GM18505 (cell line): ENCODE measurements around the gene TULP1.

ENCODE experiments used
- ATAC-seq: cut with Tn5 transposase; IDR thresholded peaks from one replicate; pipeline ENCODE4 v1.9.1; 2021; ENCODE audit not compliant: unreplicated experiment
- POLR2A ChIP-seq: IDR thresholded peaks from 4 replicates; pipeline ENCODE4 v1.6.1; 2011; ENCODE audit warnings: borderline replicate concordance; ENCODE audit not compliant: insufficient read depth, insufficient read length; ENCODE audit errors: extremely low read depth

TULP1 gene

DNA sequence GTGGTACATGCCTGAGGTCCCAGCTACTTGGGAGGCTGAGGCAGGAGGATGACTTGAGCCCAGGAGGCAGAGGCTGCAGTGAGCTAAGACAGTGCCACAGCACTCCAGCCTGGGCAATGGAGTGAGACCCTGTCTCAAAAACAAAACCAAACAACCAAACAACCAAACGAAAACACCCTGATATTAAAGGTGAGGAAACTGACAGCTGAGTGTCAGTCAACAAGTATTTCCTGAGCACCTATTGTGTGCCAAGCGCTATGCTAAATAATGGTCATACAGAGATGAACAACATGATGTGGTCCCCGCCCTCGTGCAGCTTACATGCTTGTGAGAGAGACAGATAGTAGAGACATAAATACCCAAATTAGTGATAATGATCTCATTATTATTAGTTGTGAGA, 1.9 kb upstream of the TULP1 start:
- no peak for TF ChIP-seq POLR2A
- ATAC-seq = no peak

DNA sequence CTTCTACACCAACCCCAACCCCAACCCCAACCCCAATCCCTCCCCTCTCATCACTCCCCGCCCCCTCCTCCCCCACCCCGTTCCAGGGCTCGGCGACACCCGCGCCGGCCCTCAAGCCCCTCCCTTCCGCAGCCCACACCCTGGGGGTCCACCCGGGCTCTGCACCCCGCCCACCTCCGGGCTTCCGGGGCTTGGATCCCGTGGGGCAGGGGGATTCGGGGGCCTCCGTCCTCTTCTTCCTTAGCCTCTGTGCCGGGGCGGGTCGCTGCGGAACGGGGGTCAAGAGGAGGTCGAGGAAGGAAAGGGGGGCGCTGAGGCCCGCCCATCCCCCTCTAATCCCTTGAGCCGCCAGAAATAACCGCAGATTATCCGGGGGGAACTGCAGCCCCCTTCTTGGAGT, 690 bp downstream of the TULP1 start:
- TF ChIP-seq POLR2A = no peak
- ATAC-seq = no peak

DNA sequence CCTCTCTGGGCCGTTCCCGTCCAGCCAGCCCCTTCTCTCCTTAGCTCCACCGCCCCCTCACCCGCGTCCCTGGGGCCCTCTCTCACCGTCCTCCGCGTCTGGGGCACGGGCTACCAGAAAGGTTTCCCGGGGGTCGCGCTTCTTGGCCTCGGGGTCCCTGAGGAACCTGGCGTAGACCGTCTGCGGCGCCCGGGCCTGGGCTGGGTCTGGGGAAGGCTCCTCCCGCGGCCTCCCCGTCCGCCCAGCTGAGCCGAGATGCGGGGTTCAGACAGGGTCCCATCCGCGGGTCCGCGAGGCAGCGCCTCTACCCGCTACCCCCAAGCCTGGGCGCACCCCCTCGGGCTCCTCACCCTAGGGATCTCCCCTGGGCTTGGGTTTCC, 1.1 kb downstream of the TULP1 start:
- ATAC-seq = no peak
- TF ChIP-seq POLR2A = no peak

DNA sequence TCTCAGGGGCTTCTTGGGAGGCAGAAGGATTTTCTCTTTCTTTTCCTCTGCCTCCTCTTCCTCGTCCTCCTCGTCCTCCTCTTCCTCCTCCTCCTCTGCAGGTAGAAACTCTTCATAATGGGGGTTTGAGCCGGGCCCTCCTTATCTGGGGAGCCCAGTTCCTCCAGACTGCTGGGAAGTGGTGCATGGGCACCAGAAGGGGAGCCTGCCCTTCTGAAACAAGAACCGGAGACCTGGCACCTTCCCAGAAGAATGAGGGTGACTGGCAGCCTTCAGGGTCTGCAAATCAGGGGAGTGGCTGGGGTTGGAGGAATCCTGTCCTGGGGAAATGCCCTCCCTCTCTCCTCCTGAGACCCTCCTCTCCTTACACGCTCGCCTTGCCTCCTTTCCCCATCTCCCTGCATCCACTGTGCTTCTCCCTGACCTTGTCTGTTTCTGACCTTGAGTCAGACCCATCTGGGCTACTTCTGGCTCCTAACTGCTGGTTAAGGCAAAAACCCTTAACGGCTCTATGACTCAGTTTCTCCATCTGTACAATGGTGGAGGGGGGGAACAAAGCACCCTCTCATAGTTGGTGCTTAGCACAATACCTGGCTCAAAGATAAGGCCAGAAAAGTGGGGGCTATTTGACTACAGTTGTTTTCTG, 1.7 kb downstream of the TULP1 start:
- ATAC-seq = no peak
- no peak for TF ChIP-seq POLR2A

DNA sequence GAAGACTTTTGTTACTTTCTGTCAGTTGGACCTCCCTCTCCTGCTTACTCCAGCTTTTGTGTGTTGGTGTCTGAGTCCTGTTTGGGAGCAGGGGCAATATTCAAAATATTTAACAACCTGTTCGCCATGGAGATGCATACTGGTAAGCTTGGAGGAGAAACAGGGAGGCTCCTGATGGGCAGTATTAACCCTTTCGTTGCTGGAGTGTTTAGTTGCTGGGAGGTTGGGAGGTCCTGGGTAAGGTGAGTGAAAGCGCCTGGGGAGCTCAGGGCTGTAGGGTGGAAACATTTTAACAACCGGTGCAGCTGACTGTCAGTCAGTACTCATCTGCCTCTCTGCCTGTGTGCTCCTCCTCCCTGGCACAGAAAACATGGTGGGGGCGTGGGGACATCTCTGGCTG, 4.2 kb downstream of the TULP1 start:
- TF ChIP-seq POLR2A = no peak

DNA sequence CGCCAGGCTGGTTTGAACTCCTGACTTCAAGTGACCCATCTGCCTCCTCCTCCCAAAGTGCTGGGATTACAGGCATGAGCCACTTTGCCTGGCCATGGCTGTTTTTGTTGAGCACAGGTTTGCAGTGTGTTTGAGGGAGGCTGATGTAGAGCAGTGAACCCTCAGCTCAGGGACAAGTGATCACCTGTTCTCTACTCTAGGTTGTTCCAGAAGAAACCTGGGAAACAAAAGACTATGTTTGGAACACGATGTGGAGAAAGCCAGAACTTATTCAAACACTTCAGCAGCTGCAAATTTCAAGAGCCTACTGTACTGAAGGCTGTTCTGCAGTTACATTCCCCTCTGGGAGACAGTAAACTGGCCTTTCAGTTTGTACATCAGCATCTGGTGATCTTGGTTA, 4.7 kb downstream of the TULP1 start:
- TF ChIP-seq POLR2A = no peak
- ATAC-seq = no peak

More for the DNA sequence above, 4.2 kb downstream of the TULP1 start:
- no peak for ATAC-seq

DNA sequence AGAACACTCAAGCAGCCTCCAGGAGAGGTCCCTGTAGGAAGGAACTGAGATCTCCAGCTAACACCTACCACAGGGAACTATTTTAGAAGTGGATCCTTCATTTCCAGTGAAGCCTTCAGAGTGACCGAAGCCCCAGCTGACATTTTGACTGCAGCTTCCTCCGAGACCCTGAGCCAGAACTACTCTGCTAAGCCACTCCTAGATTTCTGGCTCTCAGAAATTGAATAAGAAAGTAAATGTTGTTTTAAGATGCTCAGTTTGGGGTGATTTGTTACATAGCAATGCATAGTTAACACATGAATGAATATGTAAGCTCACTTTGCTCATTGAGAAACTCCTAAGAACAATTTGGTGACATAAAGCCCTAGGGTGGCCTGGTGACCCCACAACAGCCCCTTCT, 5.5 kb downstream of the TULP1 start:
- no peak for ATAC-seq
- no peak for TF ChIP-seq POLR2A

DNA sequence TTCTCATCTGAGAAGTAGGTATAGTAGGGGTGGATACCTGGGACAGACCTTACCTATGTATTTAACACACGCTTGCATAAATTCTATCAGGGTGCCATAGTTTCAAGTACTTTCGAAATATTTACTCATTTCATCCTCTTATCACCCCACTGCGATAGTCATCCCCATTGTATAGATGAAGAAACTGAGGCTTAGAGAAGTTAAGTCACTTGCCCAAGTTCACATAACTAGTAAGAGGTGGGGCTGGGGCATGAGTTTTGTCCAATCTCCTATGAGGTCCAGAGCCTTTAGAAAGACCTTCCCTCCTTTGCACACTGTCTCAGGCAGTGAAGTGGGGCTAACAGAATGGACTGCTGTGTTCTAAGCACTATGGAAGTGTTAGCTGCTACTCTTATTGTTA, 6.2 kb downstream of the TULP1 start:
- no peak for ATAC-seq

DNA sequence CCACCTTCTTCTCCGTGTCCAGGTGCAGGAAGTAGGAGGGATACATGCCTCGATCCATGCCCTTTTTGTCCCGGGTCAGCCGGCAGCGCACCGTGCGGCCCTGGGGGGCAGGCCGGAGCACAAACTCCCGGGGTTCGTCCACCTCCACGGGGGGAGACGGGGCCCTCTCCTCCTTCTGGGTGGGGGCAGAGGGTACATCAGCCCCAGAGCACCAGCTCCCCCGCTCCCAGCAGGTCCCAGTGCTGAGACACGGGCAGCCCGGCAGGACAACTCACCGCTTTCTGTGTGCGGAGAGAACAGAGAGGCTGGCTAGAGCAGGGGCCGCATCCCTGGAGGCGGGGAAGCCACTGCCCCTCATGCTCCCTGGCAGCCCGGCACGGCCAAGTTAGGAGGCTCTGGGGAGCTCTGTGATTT, 6.7 kb downstream of the TULP1 start:
- no peak for ATAC-seq
- no peak for TF ChIP-seq POLR2A

More for the DNA sequence above, 6.2 kb downstream of the TULP1 start:
- no peak for TF ChIP-seq POLR2A

DNA sequence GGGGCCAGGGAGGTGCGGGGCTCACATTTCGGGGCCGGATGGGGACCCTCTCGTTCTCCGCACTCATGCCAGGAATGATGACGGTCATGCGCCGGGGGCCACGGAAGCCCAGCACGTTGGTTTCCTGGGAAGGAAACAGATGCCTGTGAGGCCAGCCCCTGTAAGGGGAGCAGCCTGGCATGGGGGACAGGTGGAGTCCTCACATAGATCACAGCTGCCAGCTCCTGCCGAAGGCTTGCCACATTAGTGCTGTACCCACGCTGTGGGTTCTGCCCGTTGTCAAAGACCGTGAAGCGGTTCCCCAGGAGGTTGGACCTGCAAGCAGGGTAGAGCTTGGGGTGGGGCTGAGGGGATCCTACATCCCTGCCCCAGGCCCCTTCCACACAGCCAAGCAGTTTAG, 9.2 kb downstream of the TULP1 start:
- TF ChIP-seq POLR2A = no peak
- ATAC-seq = no peak

DNA sequence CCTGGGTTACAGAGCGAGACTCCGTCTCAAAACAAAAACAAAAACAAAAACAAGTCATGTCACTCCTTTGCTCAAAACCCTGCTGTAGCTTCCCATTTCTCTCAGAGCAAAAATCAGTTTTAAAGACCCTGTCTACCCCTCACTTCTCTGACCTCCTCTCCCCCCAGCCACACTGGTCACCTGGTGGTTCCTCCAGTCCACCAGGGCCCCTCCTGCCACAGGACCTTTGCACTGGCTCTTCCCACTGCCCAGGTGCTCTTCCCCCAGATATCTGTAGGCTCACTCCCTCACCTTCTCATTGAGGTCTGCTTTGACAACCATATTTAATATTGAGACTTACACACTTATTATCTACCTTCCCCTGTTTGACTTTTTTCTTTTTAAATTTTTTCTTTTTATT, 10.9 kb downstream of the TULP1 start:
- ATAC-seq = no peak
- TF ChIP-seq POLR2A = no peak

DNA sequence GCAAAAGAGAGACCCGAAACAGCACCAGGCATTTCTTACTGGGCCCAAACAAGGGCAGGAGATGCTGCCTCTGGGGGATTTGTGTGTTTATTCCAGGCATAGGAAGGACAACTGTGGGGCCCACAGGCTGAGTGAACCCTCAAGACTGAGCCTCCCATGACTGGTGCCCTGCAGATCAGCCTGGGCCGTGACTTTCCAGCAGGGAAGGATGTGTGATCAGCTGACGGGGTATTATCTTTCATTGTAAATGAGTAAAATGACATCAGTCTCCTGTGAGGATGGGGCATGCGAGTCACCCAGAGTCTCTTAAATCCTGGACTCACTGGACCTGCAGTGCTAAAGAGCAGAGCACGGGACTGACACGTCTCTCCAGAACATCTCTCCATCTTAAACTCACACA, 11.9 kb downstream of the TULP1 start:
- no peak for ATAC-seq
- no peak for TF ChIP-seq POLR2A

DNA sequence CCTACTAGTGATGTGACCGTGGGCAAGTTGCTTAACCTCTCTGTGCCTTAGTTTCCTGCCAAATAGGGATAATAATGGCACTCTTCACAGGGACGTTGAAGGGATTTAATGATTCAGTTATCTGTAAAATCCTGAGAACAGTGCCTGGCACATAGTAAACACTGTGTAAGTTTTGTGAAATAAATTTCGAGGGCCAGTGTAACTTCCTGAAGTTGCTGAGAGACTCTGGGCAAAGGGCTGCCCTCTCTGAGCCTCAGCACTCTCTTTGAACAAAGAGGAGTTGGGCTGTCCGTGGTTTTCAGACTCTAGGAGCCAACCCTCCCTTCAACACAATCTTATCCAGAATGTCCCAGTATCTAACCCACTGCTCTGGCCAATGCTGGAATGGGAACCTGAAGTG, 13.3 kb downstream of the TULP1 start:
- ATAC-seq = no peak
- TF ChIP-seq POLR2A = no peak

DNA sequence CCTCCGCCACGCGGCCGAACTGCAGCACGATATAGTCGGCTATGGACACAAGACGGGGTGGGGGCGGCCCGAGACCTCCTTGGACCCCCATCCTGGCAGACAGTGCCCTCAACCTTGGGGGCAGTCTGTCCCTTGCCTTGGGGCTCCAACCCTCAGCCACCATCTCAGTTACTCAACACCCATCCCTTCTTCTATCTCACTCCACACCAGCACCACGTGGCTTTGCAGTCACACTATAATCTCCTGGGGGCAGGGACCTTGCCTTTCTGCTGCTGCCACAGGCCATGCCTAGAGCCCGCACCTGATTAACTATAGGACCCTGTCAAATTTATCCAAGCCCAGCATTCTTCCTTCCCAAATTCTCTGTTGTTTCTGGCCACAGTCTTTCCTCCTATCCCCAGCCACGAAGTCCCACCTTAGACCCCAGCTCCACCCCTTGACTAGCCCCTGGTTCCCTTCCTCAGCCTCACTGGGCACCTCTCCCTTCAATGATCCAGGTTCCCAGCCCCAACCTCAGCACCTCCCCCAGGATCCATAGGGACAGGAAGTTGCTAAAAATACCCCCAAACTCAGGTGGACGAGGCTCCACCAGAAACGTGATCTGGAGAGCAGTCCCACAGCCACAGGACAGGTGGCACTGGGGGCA, 14.2 kb downstream of the TULP1 start:
- TF ChIP-seq POLR2A = no peak
- no peak for ATAC-seq
